Neuronal stem cell (in vitro differentiated cells): Measurements from ENCODE around the gene PLEKHG3.
"Not testable (repeated sequence)": the region's sequence is repeated elsewhere in the genome, so short reads cannot be mapped to it uniquely, and the experiment has no call there.

Experiments
- DNase-seq: peaks from one replicate; pipeline ENCODE4 v3.0.0-alpha.2; 2013; ENCODE audit warnings: low spot score
- H2AFZ ChIP-seq: one replicate; pipeline ENCODE4 v1.6.1; 2013; ENCODE audit warnings: mild to moderate bottlenecking, low read length, inconsistent platforms
- H2AK5ac ChIP-seq: 2 replicates; pipeline ENCODE4 v1.6.1; 2013; ENCODE audit warnings: low read depth, mild to moderate bottlenecking, inconsistent platforms, low read length, moderate library complexity, mixed read lengths
- H2BK120ac ChIP-seq: 2 replicates; pipeline ENCODE4 v1.6.1; 2013; ENCODE audit warnings: low read depth, mild to moderate bottlenecking, inconsistent platforms, low read length, moderate library complexity, mixed read lengths
- H2BK12ac ChIP-seq: one replicate; pipeline ENCODE4 v1.6.1; 2013; ENCODE audit warnings: low read length, inconsistent platforms
- H2BK15ac ChIP-seq: 2 replicates; pipeline ENCODE4 v1.6.1; 2013; ENCODE audit warnings: mild to moderate bottlenecking, low read length, inconsistent platforms, mixed read lengths
- H2BK5ac ChIP-seq: one replicate; pipeline ENCODE4 v1.6.1; 2013; ENCODE audit warnings: inconsistent platforms, mild to moderate bottlenecking, low read length, moderate library complexity
- H3K14ac ChIP-seq: one replicate; pipeline ENCODE4 v1.6.1; 2013; ENCODE audit warnings: low read length, inconsistent platforms
- H3K18ac ChIP-seq: 2 replicates; pipeline ENCODE4 v1.6.1; 2013; ENCODE audit warnings: low read length, inconsistent platforms
- H3K23ac ChIP-seq: 2 replicates; pipeline ENCODE4 v1.6.1; 2013; ENCODE audit warnings: low read depth, mild to moderate bottlenecking, mixed read lengths, low read length, inconsistent platforms; ENCODE audit not compliant: poor library complexity
- H3K27ac ChIP-seq: replicated peaks from 3 replicates; pipeline ENCODE4 v1.5.1; 2013; ENCODE audit warnings: low read length, inconsistent platforms
- H3K27me3 ChIP-seq, 3 experiments: 2 replicates each; pipeline ENCODE4 v1.6.1; 2013; ENCODE audit warnings: low read length in 3 of 3, mild to moderate bottlenecking in 2 of 3, inconsistent platforms in 1 of 3, low read depth in 1 of 3, mixed read lengths in 1 of 3, moderate library complexity in 1 of 3; ENCODE audit not compliant: control insufficient read depth in 3 of 3, insufficient read depth in 3 of 3
- H3K36me3 ChIP-seq, 2 donors: replicated peaks in 1 of 2; 2 replicates each; pipeline ENCODE4 v1.6.1; 2013; ENCODE audit warnings: low read length in 2 of 2; ENCODE audit not compliant: control insufficient read depth in 2 of 2, insufficient read depth in 2 of 2
- H3K4ac ChIP-seq: 2 replicates; pipeline ENCODE4 v1.6.1; 2013; ENCODE audit warnings: inconsistent platforms, mild to moderate bottlenecking, low read length, moderate library complexity
- H3K4me1 ChIP-seq, 2 donors: 1 replicate in 1 of 2; 2 replicates in 1 of 2; pipeline ENCODE4 v1.6.1; 2013; ENCODE audit warnings: low read length in 2 of 2, low read depth in 1 of 2; ENCODE audit not compliant: control insufficient read depth in 2 of 2, insufficient read depth in 1 of 2
- H3K4me2 ChIP-seq: one replicate; pipeline ENCODE4 v1.6.1; 2013; ENCODE audit warnings: mild to moderate bottlenecking, low read length, inconsistent platforms; ENCODE audit not compliant: insufficient read depth, poor library complexity, severe bottlenecking
- H3K4me3 ChIP-seq, 2 donors: 2 replicates each; pipeline ENCODE4 v1.5.1; 2013; ENCODE audit warnings: low read length in 2 of 2, mild to moderate bottlenecking in 2 of 2, inconsistent platforms in 1 of 2, moderate library complexity in 1 of 2
- H3K79me1 ChIP-seq: one replicate; pipeline ENCODE4 v1.6.1; 2013; ENCODE audit warnings: low read depth, mild to moderate bottlenecking, inconsistent platforms, low read length, moderate library complexity
- H3K9ac ChIP-seq: one replicate; pipeline ENCODE4 v1.6.1; 2013; ENCODE audit warnings: mild to moderate bottlenecking, low read depth, low read length, inconsistent platforms; ENCODE audit not compliant: poor library complexity
- H3K9me3 ChIP-seq, 2 donors: replicated peaks in 1 of 2; 2 replicates each; pipeline versions ENCODE3 to v1.6.1; 2013; ENCODE audit warnings: low read length in 2 of 2, mild to moderate bottlenecking in 2 of 2, inconsistent platforms in 1 of 2, low read depth in 1 of 2, mixed read lengths in 1 of 2, moderate library complexity in 1 of 2; ENCODE audit not compliant: control insufficient read depth in 2 of 2, insufficient read depth in 1 of 2
- H4K8ac ChIP-seq: one replicate; pipeline ENCODE4 v1.6.1; 2013; ENCODE audit warnings: low read depth, mild to moderate bottlenecking, inconsistent platforms, low read length, moderate library complexity
- H4K91ac ChIP-seq: one replicate; pipeline ENCODE4 v1.6.1; 2013; ENCODE audit warnings: low read length, low read depth, mild to moderate bottlenecking, inconsistent platforms; ENCODE audit not compliant: poor library complexity
- WGBS, 2 donors: extraction: QIAGEN DNeasy Blood & Tissue Kit; methylation state at CpG; one replicate each; pipeline ENCODE4 v1.1.7; 2013; ENCODE audit warnings: missing lambda C conversion rate in 2 of 2, mixed read lengths in 1 of 2; ENCODE audit not compliant: insufficient read length in 2 of 2, insufficient replicate concordance in 1 of 2; ENCODE audit errors: extremely low coverage in 2 of 2; 5-methylcytosine and 5-hydroxymethylcytosine counted together

The PLEKHG3 gene

GRCh38 chr14:64658700-64659264, 45.4 kb upstream of the PLEKHG3 start:
- H3K27ac ChIP-seq, H3K18ac ChIP-seq, H3K36me3 ChIP-seq, H2AK5ac ChIP-seq, H3K9me3 ChIP-seq, H2BK12ac ChIP-seq, H2BK120ac ChIP-seq, H3K4ac ChIP-seq, H3K79me1 ChIP-seq, H3K9ac ChIP-seq, H3K23ac ChIP-seq, H3K27me3 ChIP-seq, H4K91ac ChIP-seq, H3K4me2 ChIP-seq, H2BK15ac ChIP-seq, H2BK5ac ChIP-seq, DNase-seq, H3K14ac ChIP-seq, H3K4me1 ChIP-seq, H4K8ac ChIP-seq, H3K4me3 ChIP-seq: not testable (repeated sequence)
- WGBS, 2 donors = no CpG with 5 or more reads among the region's 13 CpGs
- peak overlapping the region; percentile 43 for H2AFZ ChIP-seq

- Histone ChIP-seq H2BK120ac (no peak overlapping the region), H2AK5ac (no peak overlapping the region), H3K4ac (no peak overlapping the region), H3K4me3 (no peak overlapping the region), H2AFZ (no peak overlapping the region), H3K27ac (no peak overlapping the region), H2BK12ac (no peak overlapping the region), H3K9ac (no peak overlapping the region), H3K4me1 (peaks cover 0 to 3% of the 10 kb centered on the region in 2 donors), H3K14ac (no peak overlapping the region), H3K18ac (no peak overlapping the region), H2BK5ac (no peak overlapping the region), H4K91ac (no peak overlapping the region), H3K36me3 (no peaks in the 10 kb centered on the region), H3K9me3 (peaks cover 0 to 2% of the 10 kb centered on the region in 2 donors), H4K8ac (no peak overlapping the region), H2BK15ac (no peak overlapping the region), H3K4me2 (no peak overlapping the region), H3K27me3 (no peaks in the 10 kb centered on the region), H3K79me1 (no peaks in the 10 kb centered on the region), H3K23ac (no peak overlapping the region)
- WGBS, 2 donors = no CpG with 5 or more reads among the region's 5 CpGs
- DNase-seq = no peak
Observed at GRCh38 chr14:64659366-64659765, 44.9 kb upstream of the PLEKHG3 start.

GRCh38 chr14:64663174-64663573, 41.0 kb upstream of the PLEKHG3 start:
- H2BK5ac ChIP-seq = no peak overlapping the region
- H3K27ac ChIP-seq = no peak overlapping the region
- no peak overlapping the region for H4K91ac ChIP-seq
- no CpG with 5 or more reads among the region's 6 CpGs for WGBS, 2 donors
- H3K4me3 ChIP-seq = no peak overlapping the region
- H3K9ac ChIP-seq = no peak overlapping the region
- no peak overlapping the region for H3K23ac ChIP-seq
- no peak overlapping the region for H2BK12ac ChIP-seq
- no peak overlapping the region for H3K14ac ChIP-seq
- H3K27me3 ChIP-seq = peaks cover 0 to 3% (median 0%) of the 10 kb centered on the region in 3 experiments
- no peak overlapping the region for H2AK5ac ChIP-seq
- H3K4me2 ChIP-seq = no peak overlapping the region
- peaks cover 0 to 3% of the 10 kb centered on the region in 2 donors for H3K4me1 ChIP-seq
- H2BK120ac ChIP-seq = no peak overlapping the region
- no peak overlapping the region for H2AFZ ChIP-seq
- no peak overlapping the region for H3K18ac ChIP-seq
- DNase-seq = no peak
- H3K79me1 ChIP-seq = no peaks in the 10 kb centered on the region
- H3K9me3 ChIP-seq = peaks cover 0 to 2% of the 10 kb centered on the region in 2 donors
- no peak overlapping the region for H4K8ac ChIP-seq
- no peak overlapping the region for H2BK15ac ChIP-seq
- H3K4ac ChIP-seq = no peak overlapping the region
- H3K36me3 ChIP-seq = no peaks in the 10 kb centered on the region

- H3K18ac ChIP-seq = no peak overlapping the region
- no peak overlapping the region for H2AK5ac ChIP-seq
- no peaks in the 10 kb centered on the region for H3K36me3 ChIP-seq
- DNase-seq = peak; percentile 43
- no peak overlapping the region for H3K27ac ChIP-seq
- H3K4me3 ChIP-seq = no peak overlapping the region
- H3K23ac ChIP-seq = no peak overlapping the region
- no peak overlapping the region for H2BK5ac ChIP-seq
- H2BK15ac ChIP-seq = no peak overlapping the region
- H2BK12ac ChIP-seq = no peak overlapping the region
- H3K9me3 ChIP-seq = no peaks in the 10 kb centered on the region
- no CpG with 5 or more reads among the region's 3 CpGs for WGBS, 2 donors
- H3K4me2 ChIP-seq = no peak overlapping the region
- H3K4me1 ChIP-seq = peaks cover 3 to 5% of the 10 kb centered on the region in 2 donors
- no peak overlapping the region for H3K4ac ChIP-seq
- H3K79me1 ChIP-seq = no peaks in the 10 kb centered on the region
- no peak overlapping the region for H3K9ac ChIP-seq
- H3K14ac ChIP-seq = no peak overlapping the region
- H2AFZ ChIP-seq = no peak overlapping the region
- H4K91ac ChIP-seq = no peak overlapping the region
- peaks cover 0 to 42% (median 0%) of the 10 kb centered on the region in 3 experiments for H3K27me3 ChIP-seq
- H4K8ac ChIP-seq = no peak overlapping the region
- no peak overlapping the region for H2BK120ac ChIP-seq
Observed at GRCh38 chr14:64671591-64671990, 32.6 kb upstream of the PLEKHG3 start.
